Thyroid gland (tissue), 4 donors: ENCODE measurements around the gene TRIM29. TPM values are rescaled to one million over a fixed set of nuclear protein-coding genes. Genes with fewer than 3 reads are reported as not detected.

Experiments used
- DNase-seq, 2 donors: peaks; one replicate each; pipeline ENCODE4 v3.0.0-alpha.2; 2019
- H3K27ac ChIP-seq, 3 donors: fragments of 200-600 bp; sonication (generic); 1 replicate in 2 of 3; 2 replicates in 1 of 3; pipeline ENCODE4 v1.5.1; 2016 to 2019; ENCODE audit warnings: mild to moderate bottlenecking in 1 of 3, moderate library complexity in 1 of 3
- H3K27me3 ChIP-seq: fragments of 200-600 bp; sonication (generic); one replicate; pipeline ENCODE4 v1.5.1; 2019
- H3K36me3 ChIP-seq, 2 donors: fragments of 200-600 bp; sonication (generic); one replicate each; pipeline ENCODE4 v1.5.1; 2016 to 2019
- H3K4me1 ChIP-seq, 2 donors: fragments of 200-600 bp; sonication (generic); one replicate each; pipeline ENCODE4 v1.5.1; 2017 to 2019
- H3K4me3 ChIP-seq, 3 donors: fragments of 200-600 bp; sonication (generic); replicated peaks in 1 of 3; 1 replicate in 2 of 3; 2 replicates in 1 of 3; pipeline ENCODE4 v1.5.1; 2016; ENCODE audit warnings: mild to moderate bottlenecking in 1 of 3
- H3K9me3 ChIP-seq: fragments of 200-600 bp; sonication (generic); one replicate; pipeline ENCODE4 v1.5.1; 2017
- POLR2A ChIP-seq, 2 donors: fragments of 450-650 bp; IDR thresholded peaks; one replicate each; pipeline ENCODE4 v1.6.1; 2017; ENCODE audit warnings: antibody characterized with exemption in 2 of 2, mild to moderate bottlenecking in 2 of 2, moderate library complexity in 1 of 2
- WGBS, 2 donors: methylation state at CpG; one replicate each; pipeline ENCODE4 v1.1.5; 2017; 5-methylcytosine and 5-hydroxymethylcytosine counted together
- intact Hi-C: fragments of 100-400 bp; cut with DNase I; formaldehyde crosslinking; loops from one replicate; pipeline ENCODE4 v1.15.1; 2023
- total RNA-seq, 4 donors: library from RNA; depleted of rRNA; stranded (reverse); fragments of >200 nt; gene quantifications; one replicate each; pipeline ENCODE4 v1.2.3, GENCODE V29; 2016
- TF ChIP-seq, protein P1 (sequence below), 6 experiments: fragments of 200-600 bp in 3 of 6; fragments of 450-650 bp in 3 of 6; sonication (generic) in 3 of 6; IDR thresholded peaks; one replicate each; pipeline ENCODE4 v1.5.1; 2016 to 2019; ENCODE audit warnings: antibody characterized with exemption in 6 of 6, mild to moderate bottlenecking in 2 of 6, inconsistent platforms in 1 of 6, moderate library complexity in 1 of 6

Gene TRIM29
- total RNA-seq, 4 donors from 2014 or later = 1.4 to 3.7 (median 1.6) TPM; not detected in 1

DNA sequence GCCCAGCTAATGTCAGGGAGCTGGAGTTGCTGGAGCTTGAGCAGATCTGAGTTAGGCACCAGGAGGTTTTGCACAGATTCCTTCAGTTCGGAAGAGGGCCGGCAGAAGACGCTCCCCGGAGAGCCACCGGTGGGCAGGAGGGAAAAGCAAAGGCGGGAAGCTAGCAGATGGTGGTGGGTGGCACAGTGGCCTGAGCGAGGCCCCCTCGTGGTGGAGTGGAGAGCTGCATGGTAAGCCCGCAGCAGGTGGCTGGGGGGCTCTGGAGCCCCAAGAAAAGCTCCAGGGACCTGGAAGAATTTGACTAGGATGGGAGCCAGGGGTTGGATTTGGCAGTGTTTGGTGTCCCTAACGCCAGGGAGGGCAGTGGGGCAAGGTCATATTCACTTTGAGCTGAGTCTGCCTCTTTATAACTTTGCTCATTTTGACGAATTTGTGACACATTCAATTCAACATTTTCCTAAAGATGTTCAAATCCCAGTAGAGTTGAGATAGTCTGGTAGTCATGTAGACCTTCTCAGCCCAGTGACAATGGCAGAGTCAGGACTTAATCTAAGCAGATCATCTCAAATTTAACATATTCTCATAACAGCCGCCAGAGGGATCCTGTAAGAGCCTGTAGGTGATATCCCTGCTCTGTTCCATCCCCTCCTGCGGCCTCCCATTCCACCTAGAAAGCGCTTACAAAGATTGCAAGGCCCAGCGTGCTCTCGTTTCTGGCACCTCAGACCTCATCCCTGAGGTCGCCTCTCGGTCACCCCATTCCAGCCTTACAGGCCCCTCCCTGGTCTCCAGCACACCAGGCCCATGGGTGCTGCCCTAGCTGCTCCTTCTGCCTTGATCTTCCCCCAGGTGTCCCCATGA is 57.9 kb downstream of the TRIM29 start:
- no peaks in the 10 kb centered on the region for H3K36me3 ChIP-seq
- intact Hi-C loops = no loop called here
- H3K27me3 ChIP-seq = no peaks in the 10 kb centered on the region
- peak; percentile 16 to 22 for DNase-seq
- H3K9me3 ChIP-seq = no peaks in the 10 kb centered on the region
- no peaks in the 10 kb centered on the region for H3K4me1 ChIP-seq
- TF ChIP-seq POLR2A (IDR thresholded peaks at IDR 0.05) = no peak
- TF ChIP-seq, protein P1, sequence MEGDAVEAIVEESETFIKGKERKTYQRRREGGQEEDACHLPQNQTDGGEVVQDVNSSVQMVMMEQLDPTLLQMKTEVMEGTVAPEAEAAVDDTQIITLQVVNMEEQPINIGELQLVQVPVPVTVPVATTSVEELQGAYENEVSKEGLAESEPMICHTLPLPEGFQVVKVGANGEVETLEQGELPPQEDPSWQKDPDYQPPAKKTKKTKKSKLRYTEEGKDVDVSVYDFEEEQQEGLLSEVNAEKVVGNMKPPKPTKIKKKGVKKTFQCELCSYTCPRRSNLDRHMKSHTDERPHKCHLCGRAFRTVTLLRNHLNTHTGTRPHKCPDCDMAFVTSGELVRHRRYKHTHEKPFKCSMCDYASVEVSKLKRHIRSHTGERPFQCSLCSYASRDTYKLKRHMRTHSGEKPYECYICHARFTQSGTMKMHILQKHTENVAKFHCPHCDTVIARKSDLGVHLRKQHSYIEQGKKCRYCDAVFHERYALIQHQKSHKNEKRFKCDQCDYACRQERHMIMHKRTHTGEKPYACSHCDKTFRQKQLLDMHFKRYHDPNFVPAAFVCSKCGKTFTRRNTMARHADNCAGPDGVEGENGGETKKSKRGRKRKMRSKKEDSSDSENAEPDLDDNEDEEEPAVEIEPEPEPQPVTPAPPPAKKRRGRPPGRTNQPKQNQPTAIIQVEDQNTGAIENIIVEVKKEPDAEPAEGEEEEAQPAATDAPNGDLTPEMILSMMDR (IDR thresholded peaks at IDR 0.05) = peak in 5 of 6 experiments; percentile 31 to 71 (median 42)
- WGBS, 2 donors = 43 to 46% methylated on average over 18 of the region's 18 CpGs
- H3K27ac ChIP-seq = no peak overlapping the region
- no peak overlapping the region for H3K4me3 ChIP-seq

DNA sequence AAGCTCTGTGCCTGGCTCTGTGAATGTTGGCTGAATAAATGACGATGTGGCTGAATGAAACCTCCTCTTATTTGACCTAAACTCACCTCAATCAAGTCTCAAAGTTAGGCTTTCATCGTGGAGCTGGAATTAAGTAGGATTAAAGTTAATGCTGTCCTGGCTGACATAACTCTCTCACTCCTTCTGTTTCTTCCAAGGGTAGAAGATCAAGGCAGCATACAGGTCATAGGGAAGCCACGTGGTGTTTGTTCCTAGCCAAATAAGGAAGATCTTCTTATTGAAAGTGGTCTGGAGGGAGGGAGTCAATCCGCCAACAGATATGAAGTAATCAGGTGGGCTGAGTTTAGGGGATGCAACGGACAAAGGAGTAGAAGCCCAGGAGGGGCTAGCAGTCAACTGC is 59.5 kb downstream of the TRIM29 start:
- intact Hi-C loops = no loop called here
- DNase-seq = no peak

DNA sequence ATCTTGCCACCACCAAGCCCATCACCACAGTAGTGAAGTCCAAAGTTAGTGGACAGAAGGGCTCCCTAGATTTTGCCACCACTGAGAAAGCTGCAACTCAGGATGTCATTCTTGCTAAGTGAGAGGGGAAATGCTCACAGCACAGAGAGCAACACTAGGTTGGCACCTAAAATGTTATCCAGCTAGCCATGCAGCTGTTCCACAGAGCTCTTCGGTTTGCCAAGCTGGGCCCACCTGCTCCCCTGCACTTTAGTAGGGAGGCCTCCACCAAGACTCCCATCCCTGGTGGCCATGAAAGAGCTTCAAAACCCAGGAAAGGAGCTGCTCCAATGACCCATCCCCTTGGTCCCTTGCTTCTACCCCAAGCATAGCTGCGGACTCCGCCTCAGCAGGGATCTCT is 63.8 kb downstream of the TRIM29 start:
- intact Hi-C loops = no loop called here
- no peak overlapping the region for H3K27ac ChIP-seq
- no peak overlapping the region for H3K4me3 ChIP-seq
- no peak for DNase-seq
- H3K27me3 ChIP-seq = no peaks in the 10 kb centered on the region
- H3K9me3 ChIP-seq = no peaks in the 10 kb centered on the region
- no peaks in the 10 kb centered on the region for H3K4me1 ChIP-seq
- TF ChIP-seq, protein P1 (IDR thresholded peaks at IDR 0.05) = no peak
- no peak for TF ChIP-seq POLR2A (IDR thresholded peaks at IDR 0.05)
- 85 to 95% methylated on average over 3 of the region's 3 CpGs for WGBS, 2 donors
- H3K36me3 ChIP-seq = no peaks in the 10 kb centered on the region

More for the DNA sequence above, 59.5 kb downstream of the TRIM29 start:
- no peak overlapping the region for H3K4me3 ChIP-seq
- TF ChIP-seq, protein P1 (IDR thresholded peaks at IDR 0.05) = no peak
- H3K4me1 ChIP-seq = no peaks in the 10 kb centered on the region
- H3K27me3 ChIP-seq = no peaks in the 10 kb centered on the region
- no peaks in the 10 kb centered on the region for H3K36me3 ChIP-seq
- no peak overlapping the region for H3K27ac ChIP-seq
- no peaks in the 10 kb centered on the region for H3K9me3 ChIP-seq
- 62 to 77% methylated on average over 5 of the region's 5 CpGs for WGBS, 2 donors

DNA sequence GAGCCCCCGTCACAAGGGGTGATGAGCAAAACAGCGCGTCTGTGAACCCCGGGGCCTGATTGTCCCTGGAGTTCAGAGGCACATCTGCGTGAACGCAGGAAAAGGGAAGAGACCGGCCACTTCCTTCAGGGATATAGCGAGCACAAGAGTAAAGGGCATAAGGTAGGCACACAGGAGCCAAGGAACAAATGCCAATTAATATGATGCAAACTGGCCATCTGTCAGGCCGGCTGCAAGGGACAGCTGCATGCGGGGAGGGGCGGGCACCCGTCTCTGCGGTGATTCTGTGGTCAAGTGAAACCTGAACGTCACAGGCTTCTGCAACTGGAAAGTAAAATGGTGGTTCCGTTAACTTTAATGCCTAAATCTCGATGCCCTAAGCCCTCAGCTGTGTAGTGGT is 64.7 kb downstream of the TRIM29 start:
- H3K4me3 ChIP-seq = no peak overlapping the region
- no peak overlapping the region for H3K27ac ChIP-seq
- no peaks in the 10 kb centered on the region for H3K27me3 ChIP-seq
- DNase-seq = no peak
- H3K9me3 ChIP-seq = no peaks in the 10 kb centered on the region
- intact Hi-C loops = no loop called here
- TF ChIP-seq POLR2A (IDR thresholded peaks at IDR 0.05) = no peak
- TF ChIP-seq, protein P1 (IDR thresholded peaks at IDR 0.05) = no peak
- no peaks in the 10 kb centered on the region for H3K4me1 ChIP-seq
- no peaks in the 10 kb centered on the region for H3K36me3 ChIP-seq
- WGBS, 2 donors = 81 to 82% methylated on average over 16 of the region's 16 CpGs

DNA sequence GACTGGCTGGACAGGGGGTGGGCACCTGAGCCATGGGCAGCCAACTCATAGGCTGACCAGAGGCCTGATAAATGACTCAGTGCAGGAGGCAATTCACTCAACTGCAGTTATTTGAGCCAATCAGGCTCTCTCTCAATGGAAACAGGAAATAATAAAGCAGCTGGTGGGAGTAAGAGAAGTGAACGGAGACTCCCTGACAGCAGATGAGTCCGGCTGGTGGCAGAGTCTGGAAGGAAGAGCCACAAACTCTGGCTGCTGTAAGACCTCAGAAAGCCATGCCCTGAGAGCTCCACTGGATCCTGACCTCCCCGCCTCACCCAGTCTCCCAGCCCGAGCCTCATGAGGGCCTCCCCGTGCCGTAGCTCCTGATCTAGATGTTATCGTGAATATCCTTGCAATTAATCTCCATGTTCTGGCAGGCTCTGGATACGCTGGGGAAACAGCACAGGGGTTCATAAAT is 69.8 kb downstream of the TRIM29 start:
- no peaks in the 10 kb centered on the region for H3K4me1 ChIP-seq
- no peak overlapping the region for H3K4me3 ChIP-seq
- WGBS, 2 donors = 51 to 73% methylated on average over 8 of the region's 8 CpGs
- no peak for DNase-seq
- intact Hi-C loops = no loop called here
- no peaks in the 10 kb centered on the region for H3K9me3 ChIP-seq
- H3K27ac ChIP-seq = no peak overlapping the region
- no peaks in the 10 kb centered on the region for H3K36me3 ChIP-seq
- H3K27me3 ChIP-seq = no peaks in the 10 kb centered on the region
- TF ChIP-seq, protein P1 (IDR thresholded peaks at IDR 0.05) = no peak
- no peak for TF ChIP-seq POLR2A (IDR thresholded peaks at IDR 0.05)
